NCI-H446 treated with DMSO at 0.1 percent for 48 hours (cell line): Measurements from ENCODE around the gene TGOLN2.

ENCODE experiments used
- DNase-seq: peaks from one replicate; lab custom pipeline; 2025; lab: John Stamatoyannopoulos, UW

TGOLN2 gene

GRCh38 chr2:85308896-85309555 is 18.8 kb downstream of the TGOLN2 start:
- DNase-seq = peak; percentile 85

DNA sequence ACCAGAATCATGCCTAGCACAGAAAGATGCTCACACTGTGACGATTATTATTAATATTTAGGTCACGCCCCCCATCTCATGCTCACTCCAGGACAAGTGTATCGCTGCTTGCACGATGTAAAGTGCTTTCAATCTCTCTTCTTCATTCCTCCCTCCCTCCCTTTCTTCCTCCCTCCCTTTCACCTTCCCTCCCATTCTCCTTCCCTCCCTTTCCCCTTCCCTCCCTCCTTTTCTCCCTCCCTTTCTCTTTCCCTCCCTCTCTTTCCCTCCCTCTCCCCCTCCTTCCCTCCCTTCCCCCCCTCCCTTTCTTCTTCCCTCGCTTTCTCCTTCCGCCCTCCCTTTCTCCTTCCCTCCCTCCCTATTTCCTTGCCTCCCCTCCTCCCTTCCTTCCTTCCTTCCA is 19.6 kb downstream of the TGOLN2 start:
- no peak for DNase-seq

DNA sequence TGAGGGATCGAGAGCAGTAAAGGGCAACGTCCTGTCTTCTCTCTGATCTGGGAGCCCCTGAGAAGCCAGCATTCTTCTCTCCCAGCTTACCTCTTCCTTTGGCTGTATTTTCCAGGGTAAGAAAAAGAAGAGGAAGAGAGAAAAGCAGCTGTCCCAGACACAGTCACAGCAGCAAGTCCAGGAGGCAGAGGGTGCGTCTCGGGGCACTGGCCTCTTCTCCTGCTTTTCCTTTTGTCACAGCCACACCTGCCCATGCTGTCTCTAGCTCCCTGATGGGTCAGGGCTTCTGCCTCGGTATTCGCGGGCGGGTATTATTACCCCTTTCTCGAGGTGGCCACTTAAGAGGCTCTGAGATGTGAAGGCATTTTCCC is 20.3 kb downstream of the TGOLN2 start:
- no peak for DNase-seq

GRCh38 chr2:85303780-85304531 is 23.8 kb downstream of the TGOLN2 start:
- no peak for DNase-seq

- no peak for DNase-seq
Observed at GRCh38 chr2:85302121-85302520, 25.7 kb downstream of the TGOLN2 start.

DNA sequence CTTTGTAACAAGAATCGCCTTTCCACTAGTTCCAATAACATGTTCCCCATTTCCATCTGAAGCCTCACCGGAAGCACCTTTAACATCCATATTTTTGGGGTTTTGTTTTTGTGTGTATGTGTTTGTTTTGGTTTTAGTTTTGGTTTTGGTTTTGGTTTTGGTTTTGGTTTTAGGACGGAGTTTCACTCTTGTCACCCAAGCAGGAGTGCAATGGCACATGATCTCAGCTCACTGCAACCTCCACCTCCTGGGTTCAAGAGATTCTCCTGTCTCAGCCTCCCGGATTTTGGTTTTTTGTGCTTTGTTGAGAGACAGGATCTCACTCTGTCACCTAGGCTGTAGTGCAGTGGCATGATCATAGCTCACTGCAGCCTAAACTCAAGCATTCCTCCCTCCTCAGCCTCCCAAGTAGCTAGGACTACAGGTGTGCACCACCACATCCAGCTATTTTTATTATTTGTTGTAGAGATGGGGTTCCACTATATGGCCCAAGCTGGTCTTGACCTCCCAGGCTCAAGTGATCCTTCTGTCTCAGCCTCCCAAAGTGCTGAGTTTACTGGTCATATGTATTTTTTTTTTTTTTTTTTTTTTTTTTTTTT is 36.3 kb downstream of the TGOLN2 start:
- no peak for DNase-seq

GRCh38 chr2:85288244-85288725 is 39.5 kb downstream of the TGOLN2 start:
- DNase-seq = no peak

GRCh38 chr2:85287721-85288120 is 40.1 kb downstream of the TGOLN2 start:
- DNase-seq = no peak

DNA sequence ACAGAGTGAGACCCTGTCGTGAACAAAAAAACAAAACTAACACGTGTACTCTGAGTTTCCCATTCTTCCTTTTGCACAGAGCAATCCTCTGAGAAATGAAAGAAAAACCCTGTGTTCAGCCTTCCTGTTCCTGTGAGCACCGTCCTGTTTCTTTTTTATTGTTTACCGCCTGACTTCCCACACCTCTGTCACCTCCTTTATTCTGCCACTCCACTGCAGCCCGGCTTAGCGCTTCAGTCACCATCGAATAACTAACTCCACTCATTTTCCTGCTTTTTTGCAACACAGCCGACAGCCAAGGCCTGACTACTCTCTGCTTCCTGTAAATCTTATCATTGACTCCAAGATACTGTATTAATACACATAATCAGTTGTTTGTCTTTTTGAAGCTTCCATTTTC is 40.9 kb downstream of the TGOLN2 start:
- DNase-seq = no peak

GRCh38 chr2:85283641-85284040 is 44.1 kb downstream of the TGOLN2 start:
- DNase-seq = no peak

DNA sequence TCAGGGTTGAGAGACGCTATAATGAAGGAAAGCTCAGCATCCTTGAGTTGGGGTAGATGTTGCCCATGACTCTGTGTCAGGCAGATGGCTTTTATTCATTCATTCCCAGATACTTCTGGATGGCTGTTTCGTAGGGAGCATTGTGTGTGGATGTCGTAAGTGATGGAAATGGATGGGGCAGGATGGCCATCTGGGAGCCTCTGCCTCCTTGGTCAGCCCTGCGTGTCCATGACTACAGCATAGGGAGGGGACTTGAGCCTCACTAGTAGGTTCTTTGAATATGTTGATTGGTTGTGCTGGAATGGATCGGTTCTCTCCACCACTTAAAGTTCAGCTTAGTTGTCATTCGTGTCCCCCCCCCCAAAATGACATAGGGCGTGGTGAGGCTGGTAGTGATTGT is 44.9 kb downstream of the TGOLN2 start:
- no peak for DNase-seq

GRCh38 chr2:85281553-85281952 is 46.2 kb downstream of the TGOLN2 start:
- no peak for DNase-seq

DNA sequence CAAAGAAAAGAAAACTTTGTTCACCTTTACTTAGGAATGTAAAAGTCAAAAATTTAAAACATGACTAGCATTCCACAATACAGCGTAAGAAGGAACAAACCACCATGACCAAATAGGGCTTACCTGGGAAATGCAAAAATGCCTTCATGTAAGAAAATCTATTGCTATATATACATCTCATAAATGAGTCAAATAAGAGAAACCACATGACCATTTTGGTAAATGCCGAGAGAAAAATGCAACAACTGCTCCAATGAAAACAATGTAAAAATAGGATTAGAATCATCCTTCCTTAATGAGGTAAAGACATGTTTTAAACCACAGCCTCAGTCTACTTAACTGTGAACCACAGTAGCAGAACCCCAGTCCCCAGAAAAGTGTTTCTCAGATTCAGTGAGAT is 49.4 kb downstream of the TGOLN2 start:
- no peak for DNase-seq

- no peak for DNase-seq
Observed at GRCh38 chr2:85277416-85278158, 50.2 kb downstream of the TGOLN2 start.

DNA sequence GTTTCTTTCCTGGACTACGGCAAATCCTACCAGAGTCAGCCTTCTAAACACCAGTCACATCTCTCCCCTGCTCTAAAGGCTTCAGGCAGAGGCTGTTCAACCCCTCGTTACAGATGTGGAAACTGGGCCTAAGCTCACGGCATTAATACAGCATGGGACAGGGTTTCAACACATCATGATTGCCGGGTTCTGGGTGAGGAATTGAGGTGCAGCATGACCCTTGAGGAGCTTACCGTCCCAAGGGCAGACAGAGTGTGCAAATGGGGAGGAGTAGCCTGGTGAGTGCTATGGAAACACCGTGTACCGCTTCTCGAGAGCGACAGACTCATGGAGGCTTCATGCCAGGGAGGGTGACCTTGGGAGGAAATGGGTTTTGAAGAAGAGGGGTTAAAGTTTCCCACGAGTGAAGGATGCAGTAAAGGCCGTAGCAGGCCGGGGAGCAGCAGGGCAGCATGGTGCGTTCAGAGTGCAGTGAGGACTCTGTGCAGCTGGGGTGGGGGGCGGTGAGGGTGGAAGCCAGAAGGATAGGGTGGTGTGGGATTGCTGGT is 51.1 kb downstream of the TGOLN2 start:
- no peak for DNase-seq

- DNase-seq = no peak
Observed at GRCh38 chr2:85275984-85276540, 51.7 kb downstream of the TGOLN2 start.

DNA sequence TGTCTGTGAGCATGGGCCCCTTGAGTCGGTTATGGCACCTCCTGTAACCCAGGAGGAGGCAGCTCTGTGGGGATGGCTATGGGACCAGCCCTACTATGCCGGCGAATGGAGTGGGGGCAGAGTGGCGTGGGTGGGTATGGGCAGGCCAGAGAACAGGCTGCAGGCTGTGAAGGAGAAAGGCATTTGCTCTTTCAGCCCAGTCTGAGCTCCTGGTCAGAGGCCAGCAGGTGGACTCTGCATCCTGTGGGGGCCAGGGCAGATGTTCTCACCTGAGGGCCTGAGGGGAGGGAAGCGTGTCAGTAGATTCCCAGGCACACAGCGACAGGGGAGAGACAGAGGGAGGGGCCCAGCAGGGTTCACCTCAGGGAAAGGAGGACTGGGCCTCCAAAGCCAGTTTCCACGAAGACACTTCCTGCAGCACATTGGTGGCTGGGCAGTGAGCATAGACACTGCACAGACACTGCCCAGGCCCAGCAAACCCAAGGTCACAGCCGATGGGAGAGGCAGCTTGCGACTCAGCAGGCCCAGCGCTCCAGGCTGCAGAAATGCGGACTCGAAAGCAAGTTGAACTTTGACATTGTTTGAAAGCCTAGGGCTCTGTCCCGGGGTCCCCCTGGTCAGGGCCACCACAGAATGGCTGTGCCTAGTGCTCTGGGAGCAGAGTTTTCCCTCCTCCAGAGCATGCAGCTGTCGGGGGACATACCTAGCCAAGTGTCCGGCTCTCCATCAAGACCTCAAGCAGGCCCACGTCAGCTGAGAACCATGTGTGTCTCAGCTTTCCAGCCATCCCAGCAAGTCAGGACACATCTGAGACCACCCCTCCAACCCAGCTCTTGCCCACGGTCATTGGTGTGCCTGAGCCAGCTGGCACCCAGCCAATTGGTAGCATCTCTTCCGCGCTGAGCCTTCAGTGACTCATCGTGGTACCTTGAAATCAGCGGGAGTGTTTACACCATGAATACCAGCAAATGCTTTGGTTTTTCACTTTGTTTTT is 53.8 kb downstream of the TGOLN2 start:
- no peak for DNase-seq

- DNase-seq = no peak
Observed at GRCh38 chr2:85272357-85272756, 55.4 kb downstream of the TGOLN2 start.

GRCh38 chr2:85269959-85270358 is 57.8 kb downstream of the TGOLN2 start:
- DNase-seq = no peak
